Myocyte (in vitro differentiated cells): ENCODE measurements around the gene ERN1. TPM values are rescaled to one million over a fixed set of nuclear protein-coding genes. Genes with fewer than 3 reads are reported as not detected.
"Not testable (repeated sequence)": the region's sequence is repeated elsewhere in the genome, so short reads cannot be mapped to it uniquely, and the experiment has no call there.

Experiments
- DNase-seq: peaks from one replicate; pipeline ENCODE4 v3.0.0-alpha.2; 2012; ENCODE audit warnings: low read depth
- total RNA-seq: library from RNA; depleted of rRNA; stranded (reverse); fragments of >200 nt; gene quantifications from 2 replicates; pipeline ENCODE4 v1.2.3, GENCODE V29; 2014

ERN1 gene
- total RNA-seq, 1 donor from 2014 or later, result 4.0 TPM

GRCh38 chr17:64037802-64038201 lies 92.1 kb downstream of the ERN1 start:
- DNase-seq, result no peak

- DNase-seq, result no peak
Measured at GRCh38 chr17:64037180-64037579, 92.8 kb downstream of the ERN1 start.

- no peak for DNase-seq
Measured at GRCh38 chr17:64036198-64036922, 93.6 kb downstream of the ERN1 start.

- peak; percentile 43 for DNase-seq
Measured at GRCh38 chr17:64032081-64032480, 97.9 kb downstream of the ERN1 start.

- DNase-seq, result peak; percentile 76
Measured at GRCh38 chr17:64028874-64029464, 101.0 kb downstream of the ERN1 start.

GRCh38 chr17:64025732-64026294 lies 104.1 kb downstream of the ERN1 start:
- DNase-seq, result peak; percentile 79

- no peak for DNase-seq
Measured at GRCh38 chr17:64024781-64025731, 104.9 kb downstream of the ERN1 start.

- DNase-seq, result no peak
Measured at GRCh38 chr17:64024215-64024654, 105.7 kb downstream of the ERN1 start.

GRCh38 chr17:64022611-64023063 lies 107.3 kb downstream of the ERN1 start:
- DNase-seq, result no peak

GRCh38 chr17:64020056-64020766 lies 109.7 kb downstream of the ERN1 start, which contains the start of gene ICAM2:
ICAM2 (minus strand) TSS chr17:64020633; CDS start chr17:64006691, 13,942 bp downstream.
- peak; percentile 22 for DNase-seq

- not testable (repeated sequence) for DNase-seq
Measured at GRCh38 chr17:64019551-64019961, 110.4 kb downstream of the ERN1 start.

GRCh38 chr17:64017381-64017980 lies 112.5 kb downstream of the ERN1 start:
- no peak for DNase-seq

GRCh38 chr17:64016974-64017373 lies 113.0 kb downstream of the ERN1 start:
- DNase-seq, result no peak

GRCh38 chr17:64016231-64016784 lies 113.6 kb downstream of the ERN1 start:
- DNase-seq, result no peak

- no peak for DNase-seq
Measured at GRCh38 chr17:64015447-64015846, 114.5 kb downstream of the ERN1 start.

- no peak for DNase-seq
Measured at GRCh38 chr17:64009571-64010402, 120.2 kb downstream of the ERN1 start.

GRCh38 chr17:64008830-64009229 lies 121.1 kb downstream of the ERN1 start:
- no peak for DNase-seq

- no peak for DNase-seq
Measured at GRCh38 chr17:64008346-64008745, 121.6 kb downstream of the ERN1 start.

GRCh38 chr17:64007838-64008282 lies 122.1 kb downstream of the ERN1 start:
- no peak for DNase-seq
